Measurements from ENCODE around the gene NEDD8. TPM values are rescaled to one million over a fixed set of nuclear protein-coding genes. Genes with fewer than 3 reads are reported as not detected.

NEDD8 gene
- total and polyA plus RNA-seq, 2 donors (not counting 1 experiment from before 2014, with no cell fraction given) = 145 to 441 TPM

DNA sequence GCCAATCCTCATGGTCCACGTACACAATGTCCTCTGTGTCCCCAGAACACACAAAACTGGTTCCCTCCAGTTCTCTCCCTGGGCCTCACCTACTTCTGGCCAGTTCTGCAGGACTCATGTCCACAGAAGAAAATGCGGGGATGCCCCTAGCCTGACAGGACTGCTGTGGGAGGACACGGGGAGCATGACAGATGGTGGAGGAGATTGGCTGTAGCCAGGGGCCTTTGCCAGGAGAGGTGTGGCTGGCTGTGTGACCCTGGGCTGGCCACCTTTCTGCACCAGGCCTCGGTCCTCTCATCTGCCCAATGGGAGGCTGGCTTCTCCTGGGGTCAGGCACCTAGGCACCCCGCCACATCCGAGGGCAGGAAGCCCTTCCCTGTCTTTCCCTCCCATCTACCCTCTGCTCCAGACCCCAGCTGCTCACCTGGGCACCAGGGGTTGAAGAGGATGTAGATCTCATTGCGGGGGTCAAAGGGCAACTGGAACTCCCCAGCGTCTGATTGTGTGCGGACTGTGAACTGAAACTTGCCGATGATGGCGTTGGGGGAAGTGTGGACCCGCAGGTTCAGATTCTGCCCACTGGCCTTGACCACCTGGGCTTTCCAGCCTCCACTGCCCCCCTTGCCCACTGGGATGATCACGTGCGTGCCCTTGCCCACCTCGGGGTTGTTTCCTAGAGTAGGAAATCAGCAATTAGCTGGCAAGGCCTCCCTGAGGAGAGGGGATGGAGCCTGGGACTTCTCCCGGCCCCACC, 28.0 kb upstream of the NEDD8 start:
- no peak for TF ChIP-seq EZH2 (IDR thresholded peaks at IDR 0.05; ENCODE audit: low read length, missing control alignments)
- TF ChIP-seq, protein P1, sequence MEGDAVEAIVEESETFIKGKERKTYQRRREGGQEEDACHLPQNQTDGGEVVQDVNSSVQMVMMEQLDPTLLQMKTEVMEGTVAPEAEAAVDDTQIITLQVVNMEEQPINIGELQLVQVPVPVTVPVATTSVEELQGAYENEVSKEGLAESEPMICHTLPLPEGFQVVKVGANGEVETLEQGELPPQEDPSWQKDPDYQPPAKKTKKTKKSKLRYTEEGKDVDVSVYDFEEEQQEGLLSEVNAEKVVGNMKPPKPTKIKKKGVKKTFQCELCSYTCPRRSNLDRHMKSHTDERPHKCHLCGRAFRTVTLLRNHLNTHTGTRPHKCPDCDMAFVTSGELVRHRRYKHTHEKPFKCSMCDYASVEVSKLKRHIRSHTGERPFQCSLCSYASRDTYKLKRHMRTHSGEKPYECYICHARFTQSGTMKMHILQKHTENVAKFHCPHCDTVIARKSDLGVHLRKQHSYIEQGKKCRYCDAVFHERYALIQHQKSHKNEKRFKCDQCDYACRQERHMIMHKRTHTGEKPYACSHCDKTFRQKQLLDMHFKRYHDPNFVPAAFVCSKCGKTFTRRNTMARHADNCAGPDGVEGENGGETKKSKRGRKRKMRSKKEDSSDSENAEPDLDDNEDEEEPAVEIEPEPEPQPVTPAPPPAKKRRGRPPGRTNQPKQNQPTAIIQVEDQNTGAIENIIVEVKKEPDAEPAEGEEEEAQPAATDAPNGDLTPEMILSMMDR (conservative IDR thresholded peaks at IDR 0.05 in 1 of 2, IDR thresholded peaks at IDR 0.05 in 1 of 2; ENCODE audit: low read depth in 1 of 2, low read length in 2 of 2) = no peak
- H3K4me2 ChIP-seq (ENCODE audit: extremely low read depth, insufficient read depth, low read length) = no peak overlapping the region
- no peaks in the 10 kb centered on the region for H4K20me1 ChIP-seq (ENCODE audit: control insufficient read depth, extremely low read depth, insufficient read depth, low read length)
- no peaks in the 10 kb centered on the region for H3K27me3 ChIP-seq (ENCODE audit: control insufficient read depth, insufficient read depth, low read length)
- no peak overlapping the region for H3K27ac ChIP-seq (ENCODE audit: insufficient read depth, low read length)
- no peaks in the 10 kb centered on the region for H3K36me3 ChIP-seq (ENCODE audit: control insufficient read depth, insufficient read depth, low read length)
- DNase-seq (ENCODE audit: low read depth in 2 of 2) = no peak
- no peaks in the 10 kb centered on the region for H3K9me3 ChIP-seq (ENCODE audit: control insufficient read depth, insufficient read depth, low read depth, low read length)
- H3K4me1 ChIP-seq (ENCODE audit: control insufficient read depth, extremely low read depth, insufficient read depth, low read length) = no peaks in the 10 kb centered on the region
- H3K4me3 ChIP-seq (replicated peaks in 1 of 4; ENCODE audit: control extremely low read depth in 1 of 4, insufficient read depth in 1 of 4, low read depth in 3 of 4, low read length in 4 of 4) = no peak overlapping the region
- H3K9ac ChIP-seq (ENCODE audit: insufficient read depth, low read length) = no peak overlapping the region
- H2AFZ ChIP-seq (ENCODE audit: low read length) = no peak overlapping the region
- no peaks in the 10 kb centered on the region for H3K79me2 ChIP-seq (ENCODE audit: control insufficient read depth, insufficient read depth, low read length)

DNA sequence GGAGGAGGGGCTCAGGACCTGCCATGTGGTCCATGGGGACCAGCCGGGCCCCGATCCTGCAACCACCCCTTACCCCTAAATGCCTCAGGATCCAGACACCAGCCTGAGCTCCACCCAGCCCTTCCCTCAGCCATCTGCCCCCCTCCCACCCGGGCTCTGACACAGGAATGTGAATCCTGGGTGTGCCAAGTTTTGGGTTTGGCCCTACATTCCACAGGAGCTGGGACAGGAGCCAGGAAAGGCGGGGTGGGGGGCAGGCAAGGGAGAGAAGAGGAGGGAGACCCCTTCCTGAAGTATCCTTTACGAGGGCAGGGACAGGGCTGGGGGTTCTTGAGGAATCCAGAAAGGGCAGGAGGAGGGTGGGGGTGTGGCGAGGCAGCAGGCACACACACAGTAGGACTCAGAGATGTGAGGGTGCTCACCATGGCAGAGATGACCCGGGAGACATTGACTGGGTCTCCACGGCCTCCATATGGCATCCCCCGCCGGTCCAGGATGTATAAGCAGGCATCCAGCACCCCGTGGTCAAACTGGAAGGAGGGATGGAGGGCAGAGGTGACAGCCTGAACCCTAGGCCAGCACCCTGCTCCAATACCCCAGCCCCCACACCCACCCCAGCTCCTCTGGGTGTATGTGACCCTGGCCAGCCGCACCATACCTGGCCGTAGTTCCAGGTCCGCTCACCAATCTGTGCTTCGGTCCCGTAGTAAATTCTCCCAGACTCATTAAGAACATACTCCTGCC, 27.3 kb upstream of the NEDD8 start:
- TF ChIP-seq, protein P1 (conservative IDR thresholded peaks at IDR 0.05 in 1 of 2, IDR thresholded peaks at IDR 0.05 in 1 of 2; ENCODE audit: low read depth in 1 of 2, low read length in 2 of 2) = no peak
- Histone ChIP-seq H2AFZ (ENCODE audit: low read length) (no peak overlapping the region), H3K79me2 (ENCODE audit: control insufficient read depth, insufficient read depth, low read length) (no peaks in the 10 kb centered on the region), H3K4me3 (replicated peaks in 1 of 4; ENCODE audit: control extremely low read depth in 1 of 4, insufficient read depth in 1 of 4, low read depth in 3 of 4, low read length in 4 of 4) (no peak overlapping the region), H3K27ac (ENCODE audit: insufficient read depth, low read length) (no peak overlapping the region), H3K9ac (ENCODE audit: insufficient read depth, low read length) (no peak overlapping the region), H3K4me1 (ENCODE audit: control insufficient read depth, extremely low read depth, insufficient read depth, low read length) (no peaks in the 10 kb centered on the region), H3K9me3 (ENCODE audit: control insufficient read depth, insufficient read depth, low read depth, low read length) (no peaks in the 10 kb centered on the region), H3K36me3 (ENCODE audit: control insufficient read depth, insufficient read depth, low read length) (no peaks in the 10 kb centered on the region), H3K27me3 (ENCODE audit: control insufficient read depth, insufficient read depth, low read length) (no peaks in the 10 kb centered on the region), H4K20me1 (ENCODE audit: control insufficient read depth, extremely low read depth, insufficient read depth, low read length) (no peaks in the 10 kb centered on the region), H3K4me2 (ENCODE audit: extremely low read depth, insufficient read depth, low read length) (no peak overlapping the region)
- DNase-seq (ENCODE audit: low read depth in 2 of 2) = peak; percentile 11 to 68

DNA sequence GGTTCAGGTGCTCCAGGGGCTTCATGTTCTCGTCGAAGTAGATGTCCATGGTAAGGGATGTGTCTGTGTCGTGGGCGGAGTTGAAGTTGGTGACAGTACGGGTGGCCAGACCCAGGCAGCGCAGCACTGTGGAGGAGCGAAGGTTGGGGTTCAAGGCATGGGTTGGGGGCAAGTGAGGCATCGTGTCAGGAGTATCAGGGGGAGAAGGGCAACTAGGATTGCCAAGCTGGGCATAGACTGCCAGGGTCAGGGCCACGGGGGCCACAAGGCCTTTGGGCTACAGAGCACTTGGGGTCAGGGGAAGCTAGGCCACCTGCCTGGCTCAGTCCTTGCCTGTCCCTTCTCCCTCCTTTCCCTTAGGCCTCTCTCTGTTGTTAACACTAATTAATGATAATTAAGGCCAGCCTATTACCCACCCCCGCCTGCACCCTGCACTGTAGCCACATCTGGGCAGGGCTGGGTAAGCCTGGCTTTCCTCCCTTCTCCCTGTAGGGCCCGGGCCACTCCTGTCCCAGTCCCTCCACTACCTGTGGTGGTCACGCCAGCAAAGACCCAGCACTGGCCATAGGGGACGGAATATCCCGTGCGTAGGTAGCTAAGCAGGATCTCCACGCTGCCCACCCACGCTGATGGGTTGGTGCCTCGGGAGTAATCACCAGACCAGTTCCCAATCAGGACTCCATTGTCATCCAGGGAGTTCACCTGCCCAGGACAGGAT, 26.5 kb upstream of the NEDD8 start:
- no peak overlapping the region for H3K9ac ChIP-seq (ENCODE audit: insufficient read depth, low read length)
- H3K36me3 ChIP-seq (ENCODE audit: control insufficient read depth, insufficient read depth, low read length) = no peaks in the 10 kb centered on the region
- no peaks in the 10 kb centered on the region for H3K4me1 ChIP-seq (ENCODE audit: control insufficient read depth, extremely low read depth, insufficient read depth, low read length)
- H3K9me3 ChIP-seq (ENCODE audit: control insufficient read depth, insufficient read depth, low read depth, low read length) = no peaks in the 10 kb centered on the region
- H3K79me2 ChIP-seq (ENCODE audit: control insufficient read depth, insufficient read depth, low read length) = no peaks in the 10 kb centered on the region
- no peak overlapping the region for H2AFZ ChIP-seq (ENCODE audit: low read length)
- TF ChIP-seq, protein P1 (conservative IDR thresholded peaks at IDR 0.05 in 1 of 2, IDR thresholded peaks at IDR 0.05 in 1 of 2; ENCODE audit: low read depth in 1 of 2, low read length in 2 of 2) = no peak
- TF ChIP-seq EZH2 (IDR thresholded peaks at IDR 0.05; ENCODE audit: low read length, missing control alignments) = no peak
- H3K4me2 ChIP-seq (ENCODE audit: extremely low read depth, insufficient read depth, low read length) = no peak overlapping the region
- no peaks in the 10 kb centered on the region for H4K20me1 ChIP-seq (ENCODE audit: control insufficient read depth, extremely low read depth, insufficient read depth, low read length)
- H3K27me3 ChIP-seq (ENCODE audit: control insufficient read depth, insufficient read depth, low read length) = no peaks in the 10 kb centered on the region
- DNase-seq (ENCODE audit: low read depth in 2 of 2) = no peak
- no peak overlapping the region for H3K27ac ChIP-seq (ENCODE audit: insufficient read depth, low read length)
- H3K4me3 ChIP-seq (replicated peaks in 1 of 4; ENCODE audit: control extremely low read depth in 1 of 4, insufficient read depth in 1 of 4, low read depth in 3 of 4, low read length in 4 of 4) = no peak overlapping the region

Measured in fibroblast of lung (primary cell).